LNCaP clone FGC (cell line): ENCODE results near the gene SELENOW.
"Not testable (repeated sequence)": the region's sequence is repeated elsewhere in the genome, so short reads cannot be mapped to it uniquely, and the experiment has no call there.

ENCODE experiments used
- DNase-seq: peaks from one replicate; pipeline ENCODE4 v3.0.0-alpha.2; 2011; ENCODE audit warnings: low read depth
- H3K4me3 ChIP-seq: 2 replicates; pipeline ENCODE4 v1.5.1; 2011; ENCODE audit warnings: mild to moderate bottlenecking, low read depth, low read length, control low read depth
- CTCF ChIP-seq: IDR thresholded peaks from 2 replicates; pipeline ENCODE4 v1.5.1; 2012; ENCODE audit warnings: mild to moderate bottlenecking; ENCODE audit not compliant: control insufficient read depth, insufficient read depth; ENCODE audit errors: extremely low read depth

Gene SELENOW

DNA sequence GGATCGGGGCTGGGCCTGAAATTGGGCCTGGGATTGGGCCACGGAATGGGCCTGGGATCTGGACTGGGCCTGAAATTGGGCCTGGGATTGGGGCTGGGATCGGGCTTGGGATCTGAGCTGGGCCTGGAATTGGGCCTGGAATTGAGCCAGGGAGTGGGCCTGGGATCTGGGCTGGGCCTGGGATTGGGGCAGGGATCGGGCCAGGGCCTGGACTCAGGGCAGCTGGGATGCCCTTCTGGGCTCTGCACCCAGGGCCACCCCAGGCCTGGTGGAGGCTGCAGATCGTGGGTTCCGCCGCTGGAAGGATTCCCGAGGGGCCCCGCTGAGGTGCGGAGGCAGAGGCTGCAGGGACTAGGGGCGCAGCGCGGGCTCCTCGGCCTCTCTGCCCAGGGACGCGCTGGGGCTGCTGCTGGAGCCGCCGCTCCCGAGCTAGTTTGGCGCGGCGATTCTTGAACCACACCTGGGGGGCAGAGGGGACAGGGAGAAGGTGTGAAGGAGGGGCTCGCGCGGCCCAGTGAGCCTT, 24.1 kb downstream of the SELENOW start:
- DNase-seq, result no peak
- TF ChIP-seq CTCF, result no peak
- H3K4me3 ChIP-seq, result no peak overlapping the region

- not testable (repeated sequence) for H3K4me3 ChIP-seq
Measured at GRCh38 chr19:47803148-47803547, 24.6 kb downstream of the SELENOW start.

GRCh38 chr19:47803671-47804070, 25.2 kb downstream of the SELENOW start:
- H3K4me3 ChIP-seq, DNase-seq: not testable (repeated sequence)

More at GRCh38 chr19:47803148-47803547, 24.6 kb downstream of the SELENOW start:
- DNase-seq, result not testable (repeated sequence)

GRCh38 chr19:47804451-47804850, 25.9 kb downstream of the SELENOW start, which contains the start of gene TPRX1:
Gene TPRX1 (minus strand): TSS chr19:47804551. CDS start chr19:47804539, 12 bp downstream.
- DNase-seq, H3K4me3 ChIP-seq: not testable (repeated sequence)

DNA sequence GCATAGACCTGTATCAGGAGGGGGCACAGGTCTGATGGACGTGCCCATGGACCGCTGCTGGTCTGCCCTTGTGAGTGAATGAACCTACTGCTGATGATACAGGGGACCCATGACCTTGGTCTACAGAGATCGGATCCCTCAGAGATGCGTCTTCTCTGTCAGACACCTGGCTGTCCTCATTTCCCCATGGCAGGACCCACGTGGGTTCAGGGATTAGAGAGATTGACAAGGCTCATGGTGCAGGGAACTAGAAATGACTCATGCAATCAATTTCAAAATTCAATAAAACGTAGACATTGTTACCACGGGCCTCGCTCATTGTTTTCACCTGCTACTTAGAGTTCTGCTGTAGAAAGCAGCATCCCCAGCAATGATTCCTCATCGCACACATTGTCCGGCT, 26.8 kb downstream of the SELENOW start:
- TF ChIP-seq CTCF, result no peak
- DNase-seq, result no peak
- H3K4me3 ChIP-seq, result no peak overlapping the region

- no peak overlapping the region for H3K4me3 ChIP-seq
- no peak for TF ChIP-seq CTCF
- DNase-seq, result no peak
Measured at GRCh38 chr19:47806435-47806834, 27.9 kb downstream of the SELENOW start.

DNA sequence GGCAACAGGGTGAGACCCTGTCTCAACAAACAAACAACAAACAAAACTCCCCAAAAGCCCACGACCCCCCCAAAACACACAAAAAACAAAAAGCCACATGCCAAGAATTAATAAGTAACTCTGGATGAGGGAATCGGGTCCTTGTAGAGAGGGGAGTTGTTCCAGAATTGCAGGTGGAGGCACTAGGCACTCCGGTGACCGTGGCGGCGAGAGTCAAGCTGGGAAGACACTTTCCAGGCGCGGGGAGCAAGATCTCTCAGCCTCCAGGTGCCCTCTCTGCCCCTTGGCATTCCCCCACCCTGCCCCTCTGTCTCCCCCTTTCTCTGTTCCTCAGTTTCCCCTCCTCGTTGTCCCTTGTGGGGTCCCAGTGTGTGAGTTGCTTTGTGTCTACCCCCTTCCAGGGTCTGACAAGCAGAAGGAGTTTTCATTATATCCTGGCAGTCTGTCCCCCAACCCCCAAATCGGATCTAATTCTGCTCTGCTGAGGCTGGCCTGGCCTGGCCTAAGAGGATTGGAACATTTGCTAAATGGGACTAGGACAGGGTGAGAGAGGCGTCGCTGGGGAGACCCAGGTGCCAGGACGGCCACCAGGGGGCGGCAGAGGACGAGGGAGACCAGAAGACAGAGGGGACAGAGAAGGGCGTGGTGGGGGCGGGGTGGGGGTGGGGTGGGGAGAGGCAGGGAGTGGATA, 34.9 kb downstream of the SELENOW start:
- no peak for DNase-seq
- TF ChIP-seq CTCF, result peak; percentile 64

DNA sequence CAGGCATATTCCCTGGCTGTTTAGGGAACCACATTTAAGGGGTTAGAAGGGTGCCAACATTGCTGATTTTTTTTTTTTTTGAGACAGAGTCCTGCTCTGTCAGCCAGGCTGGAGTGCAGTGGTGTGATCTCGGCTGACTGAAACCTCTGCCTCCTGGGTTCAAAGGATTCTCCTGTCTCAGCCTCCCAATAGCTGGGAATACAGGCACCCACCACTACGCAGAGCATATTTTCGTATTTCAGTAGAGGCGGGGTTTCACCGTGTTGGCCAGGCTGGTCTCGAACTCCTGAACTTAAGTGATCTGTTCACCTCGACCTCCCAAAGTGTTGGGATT, 35.5 kb downstream of the SELENOW start:
- no peak overlapping the region for H3K4me3 ChIP-seq
- no peak for DNase-seq
- no peak for TF ChIP-seq CTCF

More for the DNA sequence above, 34.9 kb downstream of the SELENOW start:
- H3K4me3 ChIP-seq, result no peak overlapping the region

DNA sequence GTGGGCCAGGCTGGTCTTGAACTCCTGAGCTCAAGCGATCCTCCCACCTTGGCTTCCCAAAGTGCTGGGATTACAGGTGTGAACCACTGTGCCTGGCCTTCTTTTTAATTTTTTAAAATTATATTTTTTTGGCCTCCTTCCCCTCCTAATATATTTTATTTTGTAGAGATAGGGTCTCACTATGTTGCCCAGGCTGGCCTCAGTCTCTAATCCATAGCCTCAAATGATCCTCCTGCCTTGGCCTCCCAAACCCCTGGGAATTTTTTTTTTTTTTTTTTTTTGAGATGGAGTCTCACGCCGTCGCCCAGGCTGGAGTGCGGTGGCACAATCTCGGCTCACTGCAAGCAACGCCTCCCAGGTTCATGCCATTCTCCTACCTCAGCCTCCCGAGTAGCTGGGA, 37.8 kb downstream of the SELENOW start:
- not testable (repeated sequence) for H3K4me3 ChIP-seq

GRCh38 chr19:47818221-47818620, 39.7 kb downstream of the SELENOW start:
- not testable (repeated sequence) for H3K4me3 ChIP-seq, DNase-seq

More for the DNA sequence above, 37.8 kb downstream of the SELENOW start:
- not testable (repeated sequence) for DNase-seq
